HEK293 (cell line): Measurements from ENCODE around the gene RUSF1.

Experiments
- CTCF ChIA-PET: fragments of 350-600 bp; formaldehyde crosslinking; extraction: SDS; loops from one replicate; lab custom pipeline; 2021; ENCODE audit warnings: antibody characterized with exemption; lab: Yijun Ruan, JAX
- POLR2A ChIA-PET: fragments of 300-600 bp; formaldehyde crosslinking; extraction: SDS; loops from one replicate; lab custom pipeline; 2020; ENCODE audit warnings: antibody characterized with exemption, inconsistent platforms; lab: Yijun Ruan, JAX
- H3K27ac ChIP-seq: fragments of 200-500 bp; sonication (Bioruptor generic); 2 replicates; pipeline ENCODE4 v1.5.1; 2014; ENCODE audit warnings: low read depth, low read length, control low read depth, inconsistent platforms; ENCODE audit errors: extremely low read depth
- H3K36me3 ChIP-seq, 2 experiments: fragments of 200-500 bp in 1 of 2; sonication (Bioruptor generic) in 1 of 2; 1 replicate in 1 of 2; 2 replicates in 1 of 2; pipeline ENCODE4 v1.5.1; 2014 to 2017; ENCODE audit warnings: inconsistent platforms in 2 of 2, low read length in 2 of 2; ENCODE audit not compliant: control insufficient read depth in 2 of 2, insufficient read depth in 1 of 2
- H3K4me1 ChIP-seq: fragments of 200-500 bp; sonication (Bioruptor generic); 2 replicates; pipeline ENCODE4 v1.5.1; 2014; ENCODE audit warnings: mild to moderate bottlenecking, low read length, inconsistent platforms; ENCODE audit not compliant: control insufficient read depth, insufficient read depth
- H3K4me3 ChIP-seq: 2 replicates; pipeline ENCODE4 v1.5.1; 2011; ENCODE audit warnings: low read depth, mild to moderate bottlenecking, control low read depth, low read length, moderate library complexity
- H3K9me3 ChIP-seq: fragments of 200-500 bp; sonication (Bioruptor generic); 2 replicates; pipeline ENCODE4 v1.5.1; 2014; ENCODE audit warnings: low read depth, low read length, inconsistent platforms; ENCODE audit not compliant: control insufficient read depth, insufficient read depth
- EGR2 ChIP-seq: fragments of 450-650 bp; formaldehyde crosslinking; IDR thresholded peaks from 2 replicates; pipeline ENCODE4 v1.5.1; 2016; ENCODE audit warnings: low read depth, missing biosample characterization, missing genetic modification characterization
- GLI2 ChIP-seq: fragments of 450-650 bp; formaldehyde crosslinking; IDR thresholded peaks from 2 replicates; pipeline ENCODE4; 2017; ENCODE audit warnings: missing biosample characterization, missing genetic modification characterization, low read depth, borderline replicate concordance
- IKZF3 ChIP-seq: fragments of 450-650 bp; IDR thresholded peaks from 2 replicates; pipeline ENCODE4 v1.5.0; 2018; ENCODE audit warnings: missing biosample characterization, mild to moderate bottlenecking, missing genetic modification characterization, moderate library complexity
- PATZ1 ChIP-seq: fragments of 450-650 bp; formaldehyde crosslinking; IDR thresholded peaks from 2 replicates; pipeline ENCODE4 v1.5.1; 2016; ENCODE audit warnings: missing biosample characterization, missing genetic modification characterization
- PRDM10 ChIP-seq: fragments of 450-650 bp; formaldehyde crosslinking; IDR thresholded peaks from 2 replicates; pipeline ENCODE4 v1.5.1; 2016; ENCODE audit warnings: missing biosample characterization, missing genetic modification characterization
- PRDM6 ChIP-seq: fragments of 450-650 bp; formaldehyde crosslinking; IDR thresholded peaks from 2 replicates; pipeline ENCODE4 v1.5.1; 2017; ENCODE audit warnings: missing biosample characterization, missing genetic modification characterization
- SETDB1 ChIP-seq: IDR thresholded peaks from one replicate; pipeline ENCODE4 v1.6.1; 2017; ENCODE audit warnings: mild to moderate bottlenecking, low read length, moderate library complexity, mixed read lengths; ENCODE audit not compliant: insufficient read length
- ZBTB1 ChIP-seq: fragments of 450-650 bp; formaldehyde crosslinking; IDR thresholded peaks from 2 replicates; pipeline ENCODE4 v1.5.1; 2016; ENCODE audit warnings: missing biosample characterization, missing genetic modification characterization
- ZBTB17 ChIP-seq: fragments of 450-650 bp; formaldehyde crosslinking; IDR thresholded peaks from 2 replicates; pipeline ENCODE4 v1.5.1; 2016; ENCODE audit warnings: missing biosample characterization, missing genetic modification characterization
- ZBTB48 ChIP-seq: fragments of 450-650 bp; formaldehyde crosslinking; IDR thresholded peaks from 2 replicates; pipeline ENCODE4 v1.5.1; 2016; ENCODE audit warnings: missing biosample characterization, missing genetic modification characterization
- ZBTB6 ChIP-seq: fragments of 450-650 bp; formaldehyde crosslinking; IDR thresholded peaks from 2 replicates; pipeline ENCODE4 v1.5.1; 2017; ENCODE audit warnings: missing biosample characterization, missing genetic modification characterization
- ZFP69B ChIP-seq: fragments of 450-650 bp; formaldehyde crosslinking; IDR thresholded peaks from 2 replicates; pipeline ENCODE4 v1.5.1; 2016; ENCODE audit warnings: missing biosample characterization, missing genetic modification characterization
- ZNF157 ChIP-seq: fragments of 450-650 bp; formaldehyde crosslinking; IDR thresholded peaks from 2 replicates; pipeline ENCODE4 v1.5.1; 2016; ENCODE audit warnings: missing biosample characterization, missing genetic modification characterization
- ZNF24 ChIP-seq: fragments of 450-650 bp; formaldehyde crosslinking; IDR thresholded peaks from 2 replicates; pipeline ENCODE4 v1.5.1; 2016; ENCODE audit warnings: missing biosample characterization, missing genetic modification characterization
- ZNF394 ChIP-seq: fragments of 450-650 bp; formaldehyde crosslinking; IDR thresholded peaks from 2 replicates; pipeline ENCODE4 v1.5.1; 2016; ENCODE audit warnings: missing biosample characterization, missing genetic modification characterization, mild to moderate bottlenecking, moderate library complexity, borderline replicate concordance
- ZNF48 ChIP-seq: fragments of 450-650 bp; formaldehyde crosslinking; IDR thresholded peaks from 2 replicates; pipeline ENCODE4 v1.5.1; 2016; ENCODE audit warnings: missing biosample characterization, missing genetic modification characterization
- ZNF514 ChIP-seq: fragments of 450-650 bp; formaldehyde crosslinking; IDR thresholded peaks from 2 replicates; pipeline ENCODE4 v1.5.1; 2016; ENCODE audit warnings: missing biosample characterization, missing genetic modification characterization
- ZNF549 ChIP-seq: fragments of 450-650 bp; IDR thresholded peaks from 2 replicates; pipeline ENCODE4 v1.5.1; 2018; ENCODE audit warnings: missing biosample characterization, missing genetic modification characterization, mild to moderate bottlenecking, inconsistent platforms, moderate library complexity
- ZNF555 ChIP-seq: fragments of 450-650 bp; formaldehyde crosslinking; conservative IDR thresholded peaks from 2 replicates; pipeline ENCODE4 v1.5.1; 2017; ENCODE audit warnings: missing biosample characterization, mild to moderate bottlenecking, missing genetic modification characterization, inconsistent platforms
- ZNF629 ChIP-seq: fragments of 450-650 bp; formaldehyde crosslinking; IDR thresholded peaks from 2 replicates; pipeline ENCODE4 v1.5.1; 2017; ENCODE audit warnings: missing biosample characterization, missing genetic modification characterization
- ZNF704 ChIP-seq: fragments of 450-650 bp; formaldehyde crosslinking; IDR thresholded peaks from 2 replicates; pipeline ENCODE4 v1.5.1; 2016; ENCODE audit warnings: missing biosample characterization, missing genetic modification characterization
- ZNF76 ChIP-seq: fragments of 450-650 bp; formaldehyde crosslinking; IDR thresholded peaks from 2 replicates; pipeline ENCODE4; 2016; ENCODE audit warnings: low read depth, missing biosample characterization, missing genetic modification characterization, borderline replicate concordance
- ZNF785 ChIP-seq: fragments of 450-650 bp; formaldehyde crosslinking; IDR thresholded peaks from 2 replicates; pipeline ENCODE4 v1.5.1; 2016; ENCODE audit warnings: missing biosample characterization, missing genetic modification characterization
- ZNF843 ChIP-seq: fragments of 450-650 bp; formaldehyde crosslinking; IDR thresholded peaks from 2 replicates; pipeline ENCODE4 v1.5.1; 2016; ENCODE audit warnings: missing biosample characterization, missing genetic modification characterization

Gene RUSF1

GRCh38 chr16:31459687-31460581 is 48.3 kb downstream of the RUSF1 start (continued):
- TF ChIP-seq PRDM10 (tag by site-specific recombination) (peak; percentile 70), ZNF555 (no peak), ZNF394 (tag by site-specific recombination) (peak; percentile 37; the same call in 1 of the 2 replicates), ZNF629 (peak; percentile 84), ZNF549 (tag by site-specific recombination) (peak; percentile 92)

GRCh38 chr16:31458844-31459686 is 49.1 kb downstream of the RUSF1 start, which contains the start of gene ARMC5:
TSS of gene ARMC5 (plus strand) at chr16:31459501. CDS start at chr16:31459525, 24 bp downstream.
- H3K4me3 ChIP-seq, result peak within 1 kb of the TSS; percentile 85
- H3K27ac ChIP-seq, result peak within 1 kb of the TSS; percentile 83
- H3K4me1 ChIP-seq, result peaks cover 5% of the 10 kb centered on the region
- CTCF ChIA-PET, result interaction anchor here (0.5 to 2.4 kb wide), 8 partner anchors 10 to 575 kb away, joined by 3 to 13 read pairs (median 4); partner anchors contain the start of gene HSD3B7
- POLR2A ChIA-PET, result interaction anchor here (0.5 to 2.3 kb wide), 16 partner anchors 8 to 1044 kb away, joined by 3 to 16 read pairs (median 4); partner anchors contain the start of genes FUS, RUSF1, TGFB1I1 and ZNF267
- peaks cover 0 to 43% of the 10 kb centered on the region in 2 experiments; a peak in 2 of 3 replicates for H3K36me3 ChIP-seq
- no peaks in the 10 kb centered on the region for H3K9me3 ChIP-seq
- TF ChIP-seq ZBTB1 (no peak), SETDB1 (peak; percentile 32), ZNF704 (tag by site-specific recombination) (no peak), ZNF48 (tag by site-specific recombination) (no peak), ZNF785 (tag by site-specific recombination) (no peak), PRDM6 (tag by site-specific recombination) (no peak), ZBTB17 (tag by site-specific recombination) (peak; percentile 95), ZBTB48 (tag by site-specific recombination) (peak; percentile 80; the same call in 1 of the 2 replicates), EGR2 (tag by site-specific recombination) (peak; percentile 62), ZFP69B (tag by site-specific recombination) (0 out of 2 replicates have a peak, but pooled peaks have one; percentile 6), PATZ1 (tag by site-specific recombination) (peak; percentile 43), ZNF514 (tag by site-specific recombination) (no peak), GLI2 (tag by site-specific recombination) (no peak), IKZF3 (tag by site-specific recombination) (peak; percentile 98), ZNF157 (tag by site-specific recombination) (no peak), ZNF76 (peak; percentile 99), ZBTB6 (tag by site-specific recombination) (no peak; the same call in 1 of the 2 replicates), ZNF843 (tag by site-specific recombination) (peak; percentile 36; the same call in 1 of the 2 replicates), ZNF24 (tag by site-specific recombination) (no peak)
